Vagina (tissue), 2 donors: ENCODE measurements around the gene FMNL2. TPM values are rescaled to one million over a fixed set of nuclear protein-coding genes. Genes with fewer than 3 reads are reported as not detected.

Experiments used
- DNase-seq, 2 donors: peaks; one replicate each; pipeline ENCODE4 v3.0.0-alpha.2; 2017; ENCODE audit errors: extremely low spot score in 2 of 2
- H3K27ac ChIP-seq: fragments of 200-600 bp; sonication (generic); one replicate; pipeline ENCODE4 v1.5.1; 2019
- H3K27me3 ChIP-seq: fragments of 200-600 bp; sonication (generic); one replicate; pipeline ENCODE4 v1.5.1; 2019
- H3K36me3 ChIP-seq, 2 donors: fragments of 200-600 bp; sonication (generic); one replicate each; pipeline ENCODE4 v1.5.1; 2017 to 2019
- H3K4me1 ChIP-seq: fragments of 200-600 bp; sonication (generic); one replicate; pipeline ENCODE4 v1.5.1; 2019
- H3K4me3 ChIP-seq, 2 donors: fragments of 200-600 bp; sonication (generic); 1 replicate in 1 of 2; 2 replicates in 1 of 2; pipeline ENCODE4 v1.5.1; 2016 to 2019
- H3K9me3 ChIP-seq: fragments of 200-600 bp; sonication (generic); one replicate; pipeline ENCODE4 v1.5.1; 2019
- POLR2A ChIP-seq, 2 donors: fragments of 450-650 bp; IDR thresholded peaks; one replicate each; pipeline ENCODE4 v1.6.1; 2017; ENCODE audit warnings: antibody characterized with exemption in 2 of 2, mild to moderate bottlenecking in 2 of 2, moderate library complexity in 2 of 2
- POLR2AphosphoS5 ChIP-seq, 2 donors: sonication (generic); formaldehyde crosslinking; IDR thresholded peaks; one replicate each; pipeline ENCODE4 v1.9.0; 2017; ENCODE audit warnings: antibody characterized with exemption in 2 of 2, mild to moderate bottlenecking in 2 of 2, low read depth in 1 of 2; ENCODE audit not compliant: insufficient read depth in 1 of 2
- intact Hi-C: fragments of 100-400 bp; cut with DNase I; formaldehyde crosslinking; loops from one replicate; pipeline ENCODE4 v1.15.1; 2023
- total RNA-seq: library from RNA; depleted of rRNA; stranded (reverse); fragments of >200 nt; gene quantifications from one replicate; pipeline ENCODE4 v1.2.3, GENCODE V29; 2016
- TF ChIP-seq, protein P1 (sequence below), 3 experiments: fragments of 450-650 bp in 2 of 3; fragments of 200-600 bp in 1 of 3; sonication (generic) in 1 of 3; IDR thresholded peaks; one replicate each; pipeline ENCODE4 v1.5.1; 2017 to 2019; ENCODE audit warnings: antibody characterized with exemption in 3 of 3, mild to moderate bottlenecking in 2 of 3, moderate library complexity in 2 of 3

Gene FMNL2
- total RNA-seq, 1 donor from 2014 or later: 35.4 TPM

DNA sequence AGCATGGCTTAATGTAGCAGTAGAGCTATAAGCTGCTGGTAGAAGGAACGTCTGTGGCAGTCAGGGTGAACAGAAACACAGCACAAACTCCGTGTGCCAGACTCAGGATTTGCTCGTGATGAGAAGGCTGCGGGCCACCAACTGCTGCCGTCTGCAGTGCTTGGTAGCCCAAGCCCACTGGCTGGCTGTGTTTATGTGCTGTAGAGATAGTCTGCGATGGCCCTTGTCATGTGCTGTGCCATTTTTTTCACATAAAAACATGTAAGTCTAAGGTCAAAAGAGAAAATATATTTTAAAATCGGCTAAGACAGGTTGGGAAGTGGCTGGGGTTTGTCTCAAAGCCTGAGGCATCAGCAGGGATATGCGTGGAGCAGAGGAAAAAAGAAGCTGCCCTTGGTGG is 303.6 kb downstream of the FMNL2 start:
- Histone ChIP-seq H3K9me3 (no peaks in the 10 kb centered on the region), H3K4me3 (no peak overlapping the region), H3K4me1 (no peaks in the 10 kb centered on the region), H3K27me3 (no peaks in the 10 kb centered on the region), H3K27ac (no peak overlapping the region), H3K36me3 (peaks cover 0 to 38% of the 10 kb centered on the region in 2 donors)
- intact Hi-C loops: loop anchor here (5.0 kb wide), 1 partner anchor 446 kb away; no protein-coding TSS in a partner anchor
- DNase-seq: no peak
- TF ChIP-seq POLR2A (IDR thresholded peaks at IDR 0.05): no peak
- no peak for TF ChIP-seq POLR2AphosphoS5 (IDR thresholded peaks at IDR 0.05; ENCODE audit: insufficient read depth in 1 of 2, low read depth in 1 of 2)
- TF ChIP-seq, protein P1, sequence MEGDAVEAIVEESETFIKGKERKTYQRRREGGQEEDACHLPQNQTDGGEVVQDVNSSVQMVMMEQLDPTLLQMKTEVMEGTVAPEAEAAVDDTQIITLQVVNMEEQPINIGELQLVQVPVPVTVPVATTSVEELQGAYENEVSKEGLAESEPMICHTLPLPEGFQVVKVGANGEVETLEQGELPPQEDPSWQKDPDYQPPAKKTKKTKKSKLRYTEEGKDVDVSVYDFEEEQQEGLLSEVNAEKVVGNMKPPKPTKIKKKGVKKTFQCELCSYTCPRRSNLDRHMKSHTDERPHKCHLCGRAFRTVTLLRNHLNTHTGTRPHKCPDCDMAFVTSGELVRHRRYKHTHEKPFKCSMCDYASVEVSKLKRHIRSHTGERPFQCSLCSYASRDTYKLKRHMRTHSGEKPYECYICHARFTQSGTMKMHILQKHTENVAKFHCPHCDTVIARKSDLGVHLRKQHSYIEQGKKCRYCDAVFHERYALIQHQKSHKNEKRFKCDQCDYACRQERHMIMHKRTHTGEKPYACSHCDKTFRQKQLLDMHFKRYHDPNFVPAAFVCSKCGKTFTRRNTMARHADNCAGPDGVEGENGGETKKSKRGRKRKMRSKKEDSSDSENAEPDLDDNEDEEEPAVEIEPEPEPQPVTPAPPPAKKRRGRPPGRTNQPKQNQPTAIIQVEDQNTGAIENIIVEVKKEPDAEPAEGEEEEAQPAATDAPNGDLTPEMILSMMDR (IDR thresholded peaks at IDR 0.05): no peak

DNA sequence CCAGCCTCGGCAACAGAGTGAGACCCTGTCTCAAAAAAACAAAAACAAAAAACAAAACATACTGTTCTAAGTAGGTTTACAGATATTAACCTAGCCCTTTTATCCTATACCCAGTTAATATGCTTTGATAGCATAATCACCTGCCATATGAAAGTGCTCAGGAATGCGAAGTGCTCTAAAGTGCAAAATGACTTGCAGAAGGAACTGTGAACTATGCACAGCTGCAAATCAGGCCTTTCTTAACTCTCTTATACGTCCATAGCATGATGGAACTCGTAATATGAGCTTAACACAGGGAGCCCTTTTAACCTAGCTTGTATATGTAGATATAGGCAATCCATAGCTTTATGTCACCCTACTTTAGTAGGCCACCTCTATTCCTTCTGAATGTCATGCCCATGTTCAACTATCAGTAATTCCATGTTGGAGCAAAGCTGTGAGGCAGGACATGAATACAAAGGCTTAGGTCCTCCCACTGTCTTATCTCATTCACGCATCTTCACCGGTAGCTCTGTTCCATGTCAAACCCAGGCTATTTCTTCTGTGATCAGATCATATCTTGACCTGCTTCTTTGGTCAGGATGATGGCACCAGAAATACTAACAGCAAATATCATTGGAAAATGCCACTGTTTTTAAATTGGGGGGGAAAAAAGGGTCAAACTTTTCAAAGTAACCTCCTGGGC is 309.4 kb downstream of the FMNL2 start:
- no peak for TF ChIP-seq POLR2AphosphoS5 (IDR thresholded peaks at IDR 0.05; ENCODE audit: insufficient read depth in 1 of 2, low read depth in 1 of 2)
- TF ChIP-seq POLR2A (IDR thresholded peaks at IDR 0.05): no peak
- TF ChIP-seq, protein P1 (IDR thresholded peaks at IDR 0.05): no peak
- no peaks in the 10 kb centered on the region for H3K9me3 ChIP-seq
- no peak overlapping the region for H3K27ac ChIP-seq
- no peak for DNase-seq
- H3K4me3 ChIP-seq: no peak overlapping the region
- H3K27me3 ChIP-seq: no peaks in the 10 kb centered on the region
- intact Hi-C loops: no loop called here
- H3K36me3 ChIP-seq: peaks cover 0 to 29% of the 10 kb centered on the region in 2 donors
- H3K4me1 ChIP-seq: peaks cover 35% of the 10 kb centered on the region

DNA sequence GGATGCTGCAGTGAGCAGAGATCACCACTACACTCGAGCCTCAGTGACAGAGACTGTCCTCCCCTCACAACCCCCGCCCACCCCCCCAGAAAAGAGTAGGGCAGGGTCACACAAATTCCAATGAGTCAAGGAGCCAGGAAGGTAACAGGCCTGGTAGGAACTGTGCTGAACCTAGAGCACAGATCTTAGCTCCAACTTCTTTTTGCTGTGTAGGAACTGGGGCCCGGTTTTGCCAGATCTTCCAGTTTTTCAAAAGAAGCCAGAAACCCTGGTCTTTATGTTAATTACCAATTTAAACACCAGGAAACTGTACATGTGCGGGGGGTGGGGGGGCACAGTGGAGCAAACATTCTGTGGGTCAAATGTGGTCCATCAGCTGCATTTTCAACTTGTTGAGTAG is 311.3 kb downstream of the FMNL2 start:
- intact Hi-C loops: no loop called here
- peaks cover 0 to 10% of the 10 kb centered on the region in 2 donors for H3K36me3 ChIP-seq

DNA sequence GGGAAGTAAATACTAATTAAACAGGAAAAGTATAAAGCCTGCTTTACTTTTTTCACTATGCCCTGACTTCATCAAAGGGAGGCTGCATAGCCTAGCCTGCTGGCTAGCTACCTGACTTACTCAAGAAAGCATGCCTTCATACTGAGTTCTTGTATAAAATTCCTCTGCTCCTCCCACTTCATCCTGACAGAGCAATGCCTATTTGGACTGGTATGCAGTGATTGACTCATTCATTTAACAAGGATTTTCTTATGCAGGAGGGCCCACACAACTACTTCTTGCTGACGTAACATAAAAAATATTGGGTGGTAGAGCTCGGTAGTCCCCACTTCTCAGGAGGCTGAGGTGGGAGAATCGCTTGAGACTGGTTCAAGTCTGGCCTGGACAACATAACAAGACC is 311.8 kb downstream of the FMNL2 start:
- H3K36me3 ChIP-seq: peaks cover 0 to 6% of the 10 kb centered on the region in 2 donors

More for the DNA sequence above, 311.3 kb downstream of the FMNL2 start:
- Histone ChIP-seq H3K9me3 (no peaks in the 10 kb centered on the region), H3K27ac (no peak overlapping the region), H3K4me1 (peaks cover 35% of the 10 kb centered on the region), H3K27me3 (no peaks in the 10 kb centered on the region), H3K4me3 (no peak overlapping the region)
- TF ChIP-seq POLR2A (IDR thresholded peaks at IDR 0.05) (no peak), POLR2AphosphoS5 (IDR thresholded peaks at IDR 0.05; ENCODE audit: insufficient read depth in 1 of 2, low read depth in 1 of 2) (no peak)
- TF ChIP-seq, protein P1 (IDR thresholded peaks at IDR 0.05): no peak
- DNase-seq: no peak

More for the DNA sequence above, 311.8 kb downstream of the FMNL2 start:
- Histone ChIP-seq H3K27me3 (no peaks in the 10 kb centered on the region), H3K9me3 (no peaks in the 10 kb centered on the region), H3K27ac (no peak overlapping the region), H3K4me1 (peaks cover 35% of the 10 kb centered on the region), H3K4me3 (no peak overlapping the region)
- intact Hi-C loops: no loop called here
- no peak for DNase-seq
- TF ChIP-seq POLR2A (IDR thresholded peaks at IDR 0.05) (no peak), POLR2AphosphoS5 (IDR thresholded peaks at IDR 0.05; ENCODE audit: insufficient read depth in 1 of 2, low read depth in 1 of 2) (no peak)
- TF ChIP-seq, protein P1 (IDR thresholded peaks at IDR 0.05): no peak
